KMS-11 (cell line): ENCODE measurements around the gene STX8.
"Not testable (repeated sequence)": the region's sequence is repeated elsewhere in the genome, so short reads cannot be mapped to it uniquely, and the experiment has no call there.

ENCODE experiments used
- H2AFZ ChIP-seq: fragments of 200-600 bp; sonication (generic); 2 replicates; pipeline ENCODE4 v1.6.1; 2016; ENCODE audit warnings: antibody characterized with exemption, mixed run types, low read depth
- H3K27ac ChIP-seq: fragments of 200-600 bp; sonication (generic); 2 replicates; pipeline ENCODE4 v1.6.1; 2016; ENCODE audit warnings: mild to moderate bottlenecking, mixed run types
- H3K27me3 ChIP-seq: fragments of 200-600 bp; sonication (generic); 2 replicates; pipeline ENCODE4 v1.6.1; 2017; ENCODE audit warnings: mild to moderate bottlenecking, low read depth, mixed run types, moderate library complexity; ENCODE audit not compliant: insufficient read depth
- H3K36me3 ChIP-seq: fragments of 200-600 bp; sonication (generic); 2 replicates; pipeline ENCODE4 v1.6.1; 2017; ENCODE audit warnings: mild to moderate bottlenecking, mixed run types; ENCODE audit not compliant: insufficient read depth
- H3K4me1 ChIP-seq: fragments of 200-600 bp; sonication (generic); 2 replicates; pipeline ENCODE4 v1.6.1; 2016; ENCODE audit warnings: mild to moderate bottlenecking, low read depth, mixed run types; ENCODE audit not compliant: poor library complexity, severe bottlenecking
- H3K4me2 ChIP-seq: fragments of 200-600 bp; sonication (generic); 2 replicates; pipeline ENCODE4 v1.7.0; 2016; ENCODE audit warnings: mild to moderate bottlenecking, mixed run types
- H3K4me3 ChIP-seq: fragments of 200-600 bp; sonication (generic); IDR thresholded peaks from 2 replicates; pipeline ENCODE4 v1.6.1; 2017; ENCODE audit warnings: low read depth, low read length, mixed read lengths; ENCODE audit not compliant: insufficient read depth
- H3K79me2 ChIP-seq: fragments of 200-600 bp; sonication (generic); 2 replicates; pipeline ENCODE4 v1.6.1; 2016; ENCODE audit warnings: low read depth, mixed run types; ENCODE audit not compliant: insufficient read depth
- H3K9ac ChIP-seq: fragments of 200-600 bp; sonication (generic); 2 replicates; pipeline ENCODE4 v1.6.1; 2016; ENCODE audit warnings: mild to moderate bottlenecking, mixed run types
- H4K20me1 ChIP-seq: fragments of 200-600 bp; sonication (generic); 2 replicates; pipeline ENCODE4 v1.6.1; 2016; ENCODE audit warnings: mild to moderate bottlenecking, mixed run types; ENCODE audit not compliant: insufficient read depth
- TF ChIP-seq, protein P1 (sequence below): fragments of 200-600 bp; sonication (generic); conservative IDR thresholded peaks from 2 replicates; pipeline ENCODE4 v1.6.1; 2017; ENCODE audit warnings: low read depth, mild to moderate bottlenecking, antibody characterized with exemption, low read length, moderate library complexity, mixed read lengths

The STX8 gene

GRCh38 chr17:9360677-9361081, 214.9 kb downstream of the STX8 start:
- H3K9ac ChIP-seq = no peak overlapping the region
- H3K4me3 ChIP-seq = no peak overlapping the region
- H3K27ac ChIP-seq = no peak overlapping the region

GRCh38 chr17:9356488-9356911, 219.1 kb downstream of the STX8 start:
- H3K4me3 ChIP-seq = no peak overlapping the region
- no peaks in the 10 kb centered on the region for H3K4me1 ChIP-seq
- TF ChIP-seq, protein P1, sequence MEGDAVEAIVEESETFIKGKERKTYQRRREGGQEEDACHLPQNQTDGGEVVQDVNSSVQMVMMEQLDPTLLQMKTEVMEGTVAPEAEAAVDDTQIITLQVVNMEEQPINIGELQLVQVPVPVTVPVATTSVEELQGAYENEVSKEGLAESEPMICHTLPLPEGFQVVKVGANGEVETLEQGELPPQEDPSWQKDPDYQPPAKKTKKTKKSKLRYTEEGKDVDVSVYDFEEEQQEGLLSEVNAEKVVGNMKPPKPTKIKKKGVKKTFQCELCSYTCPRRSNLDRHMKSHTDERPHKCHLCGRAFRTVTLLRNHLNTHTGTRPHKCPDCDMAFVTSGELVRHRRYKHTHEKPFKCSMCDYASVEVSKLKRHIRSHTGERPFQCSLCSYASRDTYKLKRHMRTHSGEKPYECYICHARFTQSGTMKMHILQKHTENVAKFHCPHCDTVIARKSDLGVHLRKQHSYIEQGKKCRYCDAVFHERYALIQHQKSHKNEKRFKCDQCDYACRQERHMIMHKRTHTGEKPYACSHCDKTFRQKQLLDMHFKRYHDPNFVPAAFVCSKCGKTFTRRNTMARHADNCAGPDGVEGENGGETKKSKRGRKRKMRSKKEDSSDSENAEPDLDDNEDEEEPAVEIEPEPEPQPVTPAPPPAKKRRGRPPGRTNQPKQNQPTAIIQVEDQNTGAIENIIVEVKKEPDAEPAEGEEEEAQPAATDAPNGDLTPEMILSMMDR = no peak
- no peaks in the 10 kb centered on the region for H4K20me1 ChIP-seq
- H3K27me3 ChIP-seq = no peaks in the 10 kb centered on the region
- H3K9ac ChIP-seq = no peak overlapping the region
- H3K4me2 ChIP-seq = no peak overlapping the region
- H3K79me2 ChIP-seq = no peaks in the 10 kb centered on the region
- H3K36me3 ChIP-seq = no peaks in the 10 kb centered on the region
- no peak overlapping the region for H3K27ac ChIP-seq
- H2AFZ ChIP-seq = no peak overlapping the region

More at GRCh38 chr17:9360677-9361081, 214.9 kb downstream of the STX8 start:
- H3K27me3 ChIP-seq = no peaks in the 10 kb centered on the region
- no peak overlapping the region for H3K4me2 ChIP-seq
- no peaks in the 10 kb centered on the region for H3K36me3 ChIP-seq
- TF ChIP-seq, protein P1 = no peak
- H4K20me1 ChIP-seq = no peaks in the 10 kb centered on the region
- no peaks in the 10 kb centered on the region for H3K79me2 ChIP-seq
- H3K4me1 ChIP-seq = no peaks in the 10 kb centered on the region
- H2AFZ ChIP-seq = no peak overlapping the region

- Histone ChIP-seq H3K27ac (no peak overlapping the region), H3K4me3 (no peak overlapping the region), H3K79me2 (no peaks in the 10 kb centered on the region), H3K4me1 (no peaks in the 10 kb centered on the region), H3K36me3 (no peaks in the 10 kb centered on the region), H3K27me3 (no peaks in the 10 kb centered on the region), H3K4me2 (no peak overlapping the region), H2AFZ (no peak overlapping the region), H4K20me1 (no peaks in the 10 kb centered on the region), H3K9ac (no peak overlapping the region)
- TF ChIP-seq, protein P1 = no peak
Observed at GRCh38 chr17:9355846-9356245, 219.8 kb downstream of the STX8 start.

DNA sequence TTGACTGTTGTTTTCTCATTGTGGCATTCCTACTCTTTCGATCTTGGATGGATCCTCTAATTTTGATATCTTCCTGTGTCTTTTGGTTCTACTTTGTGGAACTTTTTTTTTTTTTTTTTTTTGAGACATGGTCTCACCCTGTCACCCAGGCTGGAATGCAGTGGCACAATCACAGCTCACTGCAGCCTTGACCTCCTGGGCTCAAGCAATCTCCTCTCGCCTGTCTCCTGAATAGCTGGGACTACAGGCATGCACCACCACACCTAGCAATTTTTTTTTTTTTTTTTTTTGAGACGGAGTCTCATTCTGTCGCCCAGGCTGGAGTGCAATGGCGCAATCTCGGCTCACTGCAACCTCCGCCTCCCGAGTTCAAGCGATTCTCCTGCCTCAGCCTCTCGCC, 220.4 kb downstream of the STX8 start:
- not testable (repeated sequence) for H4K20me1 ChIP-seq, H3K4me1 ChIP-seq, H3K4me3 ChIP-seq, H2AFZ ChIP-seq, H3K27ac ChIP-seq, H3K36me3 ChIP-seq, H3K79me2 ChIP-seq, H3K4me2 ChIP-seq, H3K9ac ChIP-seq, H3K27me3 ChIP-seq

DNA sequence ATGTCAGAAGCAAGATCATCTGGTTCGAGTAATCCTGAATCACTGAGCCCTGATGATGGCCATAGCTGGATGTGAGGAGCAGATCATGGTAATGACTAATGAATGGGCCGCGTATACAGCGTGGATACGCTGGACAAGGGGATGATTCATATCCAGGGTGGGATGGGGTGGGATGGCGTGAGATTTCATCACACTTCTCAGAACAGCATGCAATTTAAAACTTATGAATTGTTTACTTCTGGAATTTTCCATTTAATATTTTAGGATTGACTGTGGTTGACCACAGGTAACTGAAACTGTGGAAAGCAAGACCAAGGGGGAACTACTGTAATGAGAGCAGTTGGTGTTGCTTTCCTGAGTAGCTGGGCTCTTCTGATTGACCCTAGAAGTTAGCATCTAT, 225.5 kb downstream of the STX8 start:
- no peaks in the 10 kb centered on the region for H3K27me3 ChIP-seq
- H2AFZ ChIP-seq = no peak overlapping the region
- H4K20me1 ChIP-seq = no peaks in the 10 kb centered on the region
- H3K27ac ChIP-seq = no peak overlapping the region
- H3K4me1 ChIP-seq = no peaks in the 10 kb centered on the region
- TF ChIP-seq, protein P1 = no peak
- H3K4me3 ChIP-seq = no peak overlapping the region
- H3K9ac ChIP-seq = no peak overlapping the region
- H3K79me2 ChIP-seq = no peaks in the 10 kb centered on the region
- no peaks in the 10 kb centered on the region for H3K36me3 ChIP-seq
- H3K4me2 ChIP-seq = no peak overlapping the region
